ENCODE data around the gene PEX12. TPM values are rescaled to one million over a fixed set of nuclear protein-coding genes. Genes with fewer than 3 reads are reported as not detected.
"Not testable (repeated sequence)": the region's sequence is repeated elsewhere in the genome, so short reads cannot be mapped to it uniquely, and the experiment has no call there.

The PEX12 gene
- total RNA-seq (2014; rRNA removed; shearing (Covaris generic)): 7.0 and 8.8 TPM in 2 replicates

- peak; percentile 92 for DNase-seq (ENCODE audit: low read depth)
Observed at GRCh38 chr17:35578197-35578928, at the start of gene PEX12. TSS of gene PEX12 (minus strand) at chr17:35578571. CDS start at chr17:35578021, 550 bp downstream.

GRCh38 chr17:35627417-35627816 is 49.0 kb upstream of the PEX12 start:
- no peak for DNase-seq (ENCODE audit: low read depth)

GRCh38 chr17:35621768-35622167 is 43.4 kb upstream of the PEX12 start:
- no peak for DNase-seq (ENCODE audit: low read depth)

GRCh38 chr17:35618628-35619027 is 40.3 kb upstream of the PEX12 start:
- no peak for DNase-seq (ENCODE audit: low read depth)

GRCh38 chr17:35617505-35617904 is 39.1 kb upstream of the PEX12 start:
- no peak for DNase-seq (ENCODE audit: low read depth)

GRCh38 chr17:35616536-35616935 is 38.2 kb upstream of the PEX12 start:
- DNase-seq (ENCODE audit: low read depth): no peak

- no peak for DNase-seq (ENCODE audit: low read depth)
Observed at GRCh38 chr17:35614810-35615209, 36.4 kb upstream of the PEX12 start.

- peak; percentile 49 for DNase-seq (ENCODE audit: low read depth)
Observed at GRCh38 chr17:35612924-35613521, 34.7 kb upstream of the PEX12 start.

- not testable (repeated sequence) for DNase-seq (ENCODE audit: low read depth)
Observed at GRCh38 chr17:35610746-35611145, 32.4 kb upstream of the PEX12 start.

- DNase-seq (ENCODE audit: low read depth): no peak
Observed at GRCh38 chr17:35609831-35610230, 31.5 kb upstream of the PEX12 start.

- no peak for DNase-seq (ENCODE audit: low read depth)
Observed at GRCh38 chr17:35607239-35607847, 29.0 kb upstream of the PEX12 start.

GRCh38 chr17:35605678-35606077 is 27.3 kb upstream of the PEX12 start:
- no peak for DNase-seq (ENCODE audit: low read depth)

GRCh38 chr17:35603674-35604073 is 25.3 kb upstream of the PEX12 start:
- DNase-seq (ENCODE audit: low read depth): no peak

GRCh38 chr17:35597604-35598003 is 19.2 kb upstream of the PEX12 start:
- DNase-seq (ENCODE audit: low read depth): no peak

- DNase-seq (ENCODE audit: low read depth): no peak
Observed at GRCh38 chr17:35596530-35597233, 18.3 kb upstream of the PEX12 start.

- DNase-seq (ENCODE audit: low read depth): no peak
Observed at GRCh38 chr17:35596072-35596471, 17.7 kb upstream of the PEX12 start.

- peak; percentile 87 for DNase-seq (ENCODE audit: low read depth)
Observed at GRCh38 chr17:35588196-35588920, 10.0 kb upstream of the PEX12 start.

GRCh38 chr17:35587074-35587961 is 8.9 kb upstream of the PEX12 start, which contains the start of gene AP2B1:
TSS of gene AP2B1 (plus strand) at chr17:35587322. CDS start at chr17:35594031, 6,709 bp downstream.
- peak; percentile 92 for DNase-seq (ENCODE audit: low read depth)

- no peak for DNase-seq (ENCODE audit: low read depth)
Observed at GRCh38 chr17:35586569-35587073, 8.2 kb upstream of the PEX12 start.

- no peak for DNase-seq (ENCODE audit: low read depth)
Observed at GRCh38 chr17:35584061-35584460, 5.7 kb upstream of the PEX12 start.
